Colon (tissue), 2 donors: ENCODE measurements around the gene SLC6A5.

ENCODE experiments used
- FAIRE-seq: peaks from 2 replicates; lab custom pipeline; 2012; peaks lifted over from hg19 to GRCh38; lab: Jason Lieb, UNC
- donor health status: control.
- donor health status: control.

SLC6A5 gene

GRCh38 chr11:20596205-20597153 lies 2.9 kb upstream of the SLC6A5 start:
- FAIRE-seq: no peak

- FAIRE-seq: no peak
Observed at GRCh38 chr11:20597154-20597679, 2.2 kb upstream of the SLC6A5 start.

GRCh38 chr11:20597680-20598484 lies 1.5 kb upstream of the SLC6A5 start:
- no peak for FAIRE-seq

- FAIRE-seq: no peak
Observed at GRCh38 chr11:20598492-20598891, 916 bp upstream of the SLC6A5 start.

- FAIRE-seq: no peak
Observed at GRCh38 chr11:20600020-20600346, 575 bp downstream of the SLC6A5 start.

GRCh38 chr11:20600551-20600950 lies 1.1 kb downstream of the SLC6A5 start:
- FAIRE-seq: no peak

GRCh38 chr11:20601221-20601914 lies 2.0 kb downstream of the SLC6A5 start:
- FAIRE-seq: no peak

- no peak for FAIRE-seq
Observed at GRCh38 chr11:20604295-20604803, 4.9 kb downstream of the SLC6A5 start.

- FAIRE-seq: no peak
Observed at GRCh38 chr11:20604864-20605601, 5.6 kb downstream of the SLC6A5 start.

GRCh38 chr11:20605602-20606091 lies 6.2 kb downstream of the SLC6A5 start:
- no peak for FAIRE-seq

- FAIRE-seq: no peak
Observed at GRCh38 chr11:20608934-20609333, 9.5 kb downstream of the SLC6A5 start.

- FAIRE-seq: no peak
Observed at GRCh38 chr11:20609727-20610707, 10.6 kb downstream of the SLC6A5 start.

- FAIRE-seq: no peak
Observed at GRCh38 chr11:20610825-20611224, 11.4 kb downstream of the SLC6A5 start.

- no peak for FAIRE-seq
Observed at GRCh38 chr11:20611445-20611844, 12.0 kb downstream of the SLC6A5 start.

GRCh38 chr11:20611892-20612291 lies 12.5 kb downstream of the SLC6A5 start:
- FAIRE-seq: no peak

GRCh38 chr11:20612416-20612815 lies 13.0 kb downstream of the SLC6A5 start:
- FAIRE-seq: no peak

GRCh38 chr11:20616920-20617319 lies 17.5 kb downstream of the SLC6A5 start:
- no peak for FAIRE-seq

- FAIRE-seq: no peak
Observed at GRCh38 chr11:20617346-20618005, 18.1 kb downstream of the SLC6A5 start.

- FAIRE-seq: no peak
Observed at GRCh38 chr11:20618083-20618482, 18.7 kb downstream of the SLC6A5 start.
